Transverse colon (tissue), 4 donors: ENCODE results near the gene CPA5.

ENCODE experiments used
- CTCF ChIP-seq, 5 experiments: fragments of 200-600 bp in 3 of 5; fragments of 450-650 bp in 2 of 5; sonication (generic) in 3 of 5; IDR thresholded peaks; 1 replicate in 2 of 5; 2 replicates in 3 of 5; pipeline ENCODE4 v1.5.1; 2016 to 2017; ENCODE audit warnings: antibody characterized with exemption in 5 of 5, inconsistent platforms in 3 of 5, mild to moderate bottlenecking in 2 of 5, moderate library complexity in 1 of 5
- EP300 ChIP-seq: sonication (generic); formaldehyde crosslinking; IDR thresholded peaks from one replicate; pipeline ENCODE4 v1.6.1; 2017; ENCODE audit warnings: antibody characterized with exemption, low read depth
- POLR2A ChIP-seq: fragments of 450-650 bp; IDR thresholded peaks from one replicate; pipeline ENCODE4 v1.6.1; 2016; ENCODE audit warnings: antibody characterized with exemption, mild to moderate bottlenecking, moderate library complexity
- POLR2AphosphoS5 ChIP-seq, 3 donors: sonication (generic); formaldehyde crosslinking; IDR thresholded peaks; one replicate each; pipeline ENCODE4 v1.6.1; 2016; ENCODE audit warnings: antibody characterized with exemption in 3 of 3

- TF ChIP-seq POLR2AphosphoS5 (IDR thresholded peaks at IDR 0.05) (no peak), POLR2A (no peak), CTCF (IDR thresholded peaks at IDR 0.05) (no peak), EP300 (no peak)
Measured at GRCh38 chr7:130387628-130388403, 43.2 kb downstream of the CPA5 start.
